Astrocyte of the cerebellum (primary cell): ENCODE data around the gene GRIA2.
A peak's percentile ranks its signal among the peaks of the same experiment; 100 is the strongest.
"Not testable (repeated sequence)": the region's sequence is repeated elsewhere in the genome, so short reads cannot be mapped to it uniquely, and the experiment has no call there.

Source experiments
- DNase-seq: peaks from one replicate; pipeline ENCODE4 v3.0.0-alpha.2; 2011; ENCODE audit warnings: low read depth
- H3K4me3 ChIP-seq: 2 replicates; pipeline ENCODE4 v1.5.1; 2011; ENCODE audit warnings: mild to moderate bottlenecking, low read depth, low read length, moderate library complexity
- in situ Hi-C: cut with HindIII; loops from 2 replicates; pipeline ENCODE4 v1.10.0; 2017; ENCODE audit warnings: low sequenced_read_pairs
- TF ChIP-seq, protein P1 (sequence below): IDR thresholded peaks from 2 replicates; pipeline ENCODE4 v1.5.1; 2012; ENCODE audit warnings: low read length, low read depth, moderate library complexity, mild to moderate bottlenecking; ENCODE audit errors: missing control alignments

The GRIA2 gene

DNA sequence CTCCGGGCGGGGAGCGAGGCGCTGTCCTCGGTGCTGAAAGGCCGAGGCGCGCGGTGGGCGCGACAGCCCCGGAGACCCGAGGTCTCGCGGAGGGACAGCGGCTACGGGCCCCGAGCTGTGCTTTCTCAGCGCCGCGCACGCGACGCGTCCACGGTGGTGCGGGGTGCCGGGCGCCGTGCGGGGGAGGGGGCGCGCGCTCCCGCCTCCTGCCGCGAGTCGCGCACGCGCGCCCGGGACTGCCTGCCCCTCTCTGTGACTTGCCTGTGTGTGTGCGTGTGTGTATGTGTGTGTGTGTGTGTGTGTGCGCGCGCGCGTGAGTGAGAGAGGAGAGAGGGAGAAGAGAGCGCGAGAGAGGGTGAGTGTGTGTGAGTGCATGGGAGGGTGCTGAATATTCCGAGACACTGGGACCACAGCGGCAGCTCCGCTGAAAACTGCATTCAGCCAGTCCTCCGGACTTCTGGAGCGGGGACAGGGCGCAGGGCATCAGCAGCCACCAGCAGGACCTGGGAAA lies at the start of gene GRIA2:
Gene GRIA2, plus strand, starts transcription at position 358 of the 511 bp plus-strand sequence. CDS start 315 bp downstream, outside the sequence.
- H3K4me3 ChIP-seq = peak within 1 kb of the TSS; percentile 59
- TF ChIP-seq, protein P1, sequence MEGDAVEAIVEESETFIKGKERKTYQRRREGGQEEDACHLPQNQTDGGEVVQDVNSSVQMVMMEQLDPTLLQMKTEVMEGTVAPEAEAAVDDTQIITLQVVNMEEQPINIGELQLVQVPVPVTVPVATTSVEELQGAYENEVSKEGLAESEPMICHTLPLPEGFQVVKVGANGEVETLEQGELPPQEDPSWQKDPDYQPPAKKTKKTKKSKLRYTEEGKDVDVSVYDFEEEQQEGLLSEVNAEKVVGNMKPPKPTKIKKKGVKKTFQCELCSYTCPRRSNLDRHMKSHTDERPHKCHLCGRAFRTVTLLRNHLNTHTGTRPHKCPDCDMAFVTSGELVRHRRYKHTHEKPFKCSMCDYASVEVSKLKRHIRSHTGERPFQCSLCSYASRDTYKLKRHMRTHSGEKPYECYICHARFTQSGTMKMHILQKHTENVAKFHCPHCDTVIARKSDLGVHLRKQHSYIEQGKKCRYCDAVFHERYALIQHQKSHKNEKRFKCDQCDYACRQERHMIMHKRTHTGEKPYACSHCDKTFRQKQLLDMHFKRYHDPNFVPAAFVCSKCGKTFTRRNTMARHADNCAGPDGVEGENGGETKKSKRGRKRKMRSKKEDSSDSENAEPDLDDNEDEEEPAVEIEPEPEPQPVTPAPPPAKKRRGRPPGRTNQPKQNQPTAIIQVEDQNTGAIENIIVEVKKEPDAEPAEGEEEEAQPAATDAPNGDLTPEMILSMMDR = no peak
- in situ Hi-C loops = no loop called here
- DNase-seq = peak; percentile 27

DNA sequence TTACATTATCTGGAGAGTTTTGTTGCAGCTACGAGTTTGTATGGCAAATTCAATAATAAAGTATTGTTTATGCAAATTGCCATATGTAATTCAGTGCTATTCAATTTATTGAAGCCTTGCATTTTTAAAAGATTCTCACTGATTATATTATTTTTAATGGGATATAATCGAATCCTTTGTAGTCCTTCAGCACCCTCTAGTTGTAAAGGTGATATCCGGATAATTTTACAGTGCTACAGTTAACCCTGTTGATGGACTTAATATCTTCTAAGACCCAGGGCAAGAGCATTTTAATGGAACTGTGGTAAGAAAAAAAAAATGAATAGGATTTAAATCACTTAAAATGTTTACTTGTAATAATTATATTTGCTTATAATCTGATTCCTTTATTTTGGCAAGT lies 48.5 kb upstream of the GRIA2 start:
- in situ Hi-C loops = no loop called here
- no peak overlapping the region for H3K4me3 ChIP-seq
- TF ChIP-seq, protein P1 = peak; percentile 21
- peak; percentile 19 for DNase-seq

DNA sequence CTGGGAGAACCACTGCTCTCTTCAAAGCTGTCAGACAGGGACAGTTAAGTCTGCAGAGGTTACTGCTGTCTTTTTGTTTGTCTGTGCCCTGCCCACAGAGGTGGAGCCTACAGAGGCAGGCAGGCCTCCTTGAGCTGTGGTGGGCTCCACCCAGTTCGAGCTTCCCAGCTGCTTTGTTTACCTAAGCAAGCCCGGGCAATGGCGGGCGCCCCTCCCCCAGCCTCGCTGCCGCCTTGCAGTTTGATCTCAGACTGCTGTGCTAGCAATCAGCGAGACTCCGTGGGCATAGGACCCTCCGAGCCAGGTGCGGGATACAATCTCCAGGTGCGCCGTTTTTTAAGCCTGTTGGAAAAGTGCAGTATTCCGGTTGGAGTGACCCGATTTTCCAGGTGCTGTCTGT lies 40.3 kb upstream of the GRIA2 start:
- in situ Hi-C loops, H3K4me3 ChIP-seq: not testable (repeated sequence)

DNA sequence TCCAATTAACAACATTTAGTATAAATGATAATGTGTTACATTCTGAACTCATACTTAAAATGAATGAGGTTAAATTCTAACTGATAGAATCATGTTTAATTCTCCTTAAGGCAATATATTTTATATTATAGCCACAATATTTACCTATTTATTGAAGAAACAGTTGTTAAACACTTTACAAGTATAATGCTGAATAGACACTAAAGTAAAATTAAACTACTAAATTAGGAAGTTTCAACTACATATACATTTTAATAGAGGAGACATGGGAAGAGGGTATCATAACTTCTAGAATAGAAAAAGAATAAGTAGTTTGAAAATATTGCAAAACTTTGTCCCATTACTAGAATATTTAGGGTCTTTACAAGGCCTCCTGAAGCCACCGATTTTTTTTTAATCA lies 36.2 kb upstream of the GRIA2 start:
- H3K4me3 ChIP-seq = no peak overlapping the region
- TF ChIP-seq, protein P1 = no peak
- in situ Hi-C loops = no loop called here
- no peak for DNase-seq

More for the DNA sequence above, 40.3 kb upstream of the GRIA2 start:
- not testable (repeated sequence) for DNase-seq

DNA sequence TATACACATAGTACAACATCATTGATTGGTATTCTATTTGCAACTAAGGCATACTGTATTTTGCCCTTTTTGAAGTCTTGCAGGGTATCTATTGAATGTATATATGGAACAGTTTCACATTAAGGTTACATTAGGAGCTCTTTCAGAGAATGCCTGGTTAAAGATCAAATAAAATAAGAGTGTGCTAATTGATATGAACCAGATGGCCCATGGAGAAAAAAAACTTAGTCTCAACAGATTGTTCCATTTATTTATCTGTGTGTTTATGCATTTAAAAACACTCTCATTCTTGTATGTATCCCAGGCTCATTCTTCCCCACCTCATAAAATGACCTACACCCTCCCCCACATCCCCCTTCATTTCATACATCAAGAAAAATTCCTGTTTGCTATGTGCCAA lies 35.2 kb upstream of the GRIA2 start:
- no peak overlapping the region for H3K4me3 ChIP-seq
- TF ChIP-seq, protein P1 = no peak
- in situ Hi-C loops = no loop called here
- DNase-seq = no peak

DNA sequence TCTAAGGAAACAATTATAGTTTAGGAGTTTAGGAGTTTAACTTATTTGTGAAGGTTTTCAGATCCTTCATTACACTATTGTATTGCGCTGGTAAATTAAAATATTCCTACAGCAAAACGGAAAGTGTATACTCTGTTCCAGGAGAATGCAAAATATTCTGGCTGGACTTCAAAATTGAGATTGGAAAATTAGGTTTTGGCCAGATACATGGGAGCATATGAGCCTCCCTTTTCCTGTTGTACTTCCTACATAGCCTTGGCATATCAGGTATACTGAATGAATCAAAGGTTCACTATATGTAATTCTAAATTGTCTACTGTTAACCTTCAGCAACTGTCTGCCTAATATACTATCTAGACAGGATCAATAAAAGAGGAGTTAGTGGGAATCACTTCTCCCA lies 25.2 kb upstream of the GRIA2 start:
- DNase-seq = no peak
- H3K4me3 ChIP-seq = no peak overlapping the region
- in situ Hi-C loops = no loop called here
- TF ChIP-seq, protein P1 = no peak

DNA sequence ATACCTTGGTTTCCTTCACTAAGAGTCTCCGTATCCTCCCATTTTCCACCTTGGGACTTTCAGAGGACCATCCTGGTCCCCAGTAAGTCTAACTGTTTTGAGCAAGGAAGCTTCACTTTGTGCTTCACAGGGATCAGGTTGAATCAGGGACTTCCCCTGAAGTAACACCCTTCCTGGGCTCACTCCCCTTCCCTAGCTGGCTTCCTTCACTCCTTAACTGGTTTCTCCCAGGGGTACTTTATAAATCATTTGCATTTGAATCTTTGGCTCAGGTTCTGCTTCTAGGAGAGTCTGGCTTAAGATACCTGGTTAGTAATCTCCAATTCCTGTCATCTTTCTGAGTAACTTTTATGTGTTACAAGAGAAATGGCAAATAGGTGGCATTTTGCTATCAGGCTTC lies 24.5 kb upstream of the GRIA2 start:
- in situ Hi-C loops = no loop called here
- TF ChIP-seq, protein P1 = no peak
- no peak for DNase-seq
- H3K4me3 ChIP-seq = no peak overlapping the region
